ENCODE data around the gene TAGAP. TPM values are rescaled to one million over a fixed set of nuclear protein-coding genes. Genes with fewer than 3 reads are reported as not detected.

Gene TAGAP
- total RNA-seq, 1 experiment from 2014 or later: not detected

Other genes with a start within 250 kb of the TAGAP start
- 226 and 236 TPM in 2 replicates for gene EZR, start 225.6 kb downstream of the TAGAP start, total RNA-seq (2014; rRNA removed; shearing (Covaris generic); ENCODE audit: low replicate concordance)
- gene RSPH3, start 44.8 kb downstream of the TAGAP start, total RNA-seq (2014; rRNA removed; shearing (Covaris generic); ENCODE audit: low replicate concordance): 1.5 and 1.7 TPM in 2 replicates
- gene FNDC1, start 124.4 kb upstream of the TAGAP start, total RNA-seq (2014; rRNA removed; shearing (Covaris generic); ENCODE audit: low replicate concordance): 0.05 TPM in 1 of 2 replicates, not detected in the other